ENCODE measurements around the gene SNIP1.
"Not testable (repeated sequence)": the region's sequence is repeated elsewhere in the genome, so short reads cannot be mapped to it uniquely, and the experiment has no call there.

Gene SNIP1

DNA sequence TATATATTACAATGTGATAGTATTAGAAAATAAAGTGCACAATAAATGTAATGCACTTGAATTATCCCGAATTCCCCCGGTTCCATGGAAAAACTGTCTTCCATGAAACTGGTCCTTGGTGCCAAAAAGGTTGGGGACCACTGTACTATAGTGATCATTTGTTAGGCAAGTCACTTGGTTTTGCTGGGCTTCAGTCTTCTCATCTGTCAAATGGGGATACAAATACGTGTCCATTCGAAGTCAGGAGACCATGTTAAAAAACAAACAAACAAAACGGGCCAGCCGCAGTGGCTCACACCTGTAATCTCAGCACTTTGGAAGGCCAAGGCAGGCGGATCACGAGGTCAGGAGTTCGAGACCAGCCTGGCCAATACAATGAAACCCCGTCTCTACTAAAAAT is 14.9 kb downstream of the SNIP1 start:
- not testable (repeated sequence) for H3K27ac Mint-ChIP-seq, H3K9me3 Mint-ChIP-seq, H3K4me3 Mint-ChIP-seq, H3K27me3 Mint-ChIP-seq
- H3K4me1 Mint-ChIP-seq (ENCODE audit: low read depth) = peaks cover 16% of the 10 kb centered on the region
- H3K36me3 Mint-ChIP-seq (ENCODE audit: low read depth) = peaks cover 78% of the 10 kb centered on the region

DNA sequence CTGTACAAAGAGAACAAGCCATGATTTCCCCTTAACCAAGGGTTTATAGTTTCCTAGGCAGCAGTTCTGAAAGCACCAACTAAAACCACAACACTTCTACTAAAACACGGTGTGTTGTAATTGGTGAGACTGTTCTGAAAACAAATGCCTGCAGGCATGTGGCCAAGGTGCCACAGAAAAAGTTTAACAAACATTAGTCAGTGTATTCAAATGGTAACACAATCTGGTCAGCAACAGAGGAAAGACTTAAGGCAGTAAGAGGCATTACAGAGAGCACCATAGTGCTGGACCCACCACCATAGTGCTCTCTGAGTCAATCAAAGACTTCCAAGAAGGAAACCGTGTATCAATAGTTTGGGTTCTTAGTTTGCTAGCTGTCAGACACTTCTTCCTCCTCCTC is 16.7 kb downstream of the SNIP1 start:
- peaks cover 79% of the 10 kb centered on the region for H3K36me3 Mint-ChIP-seq (ENCODE audit: low read depth)
- peak overlapping the region; percentile 59 for H3K27ac Mint-ChIP-seq
- no peaks in the 10 kb centered on the region for H3K27me3 Mint-ChIP-seq
- peaks cover 16% of the 10 kb centered on the region for H3K4me1 Mint-ChIP-seq (ENCODE audit: low read depth)
- no peak overlapping the region for H3K4me3 Mint-ChIP-seq
- no peaks in the 10 kb centered on the region for H3K9me3 Mint-ChIP-seq

DNA sequence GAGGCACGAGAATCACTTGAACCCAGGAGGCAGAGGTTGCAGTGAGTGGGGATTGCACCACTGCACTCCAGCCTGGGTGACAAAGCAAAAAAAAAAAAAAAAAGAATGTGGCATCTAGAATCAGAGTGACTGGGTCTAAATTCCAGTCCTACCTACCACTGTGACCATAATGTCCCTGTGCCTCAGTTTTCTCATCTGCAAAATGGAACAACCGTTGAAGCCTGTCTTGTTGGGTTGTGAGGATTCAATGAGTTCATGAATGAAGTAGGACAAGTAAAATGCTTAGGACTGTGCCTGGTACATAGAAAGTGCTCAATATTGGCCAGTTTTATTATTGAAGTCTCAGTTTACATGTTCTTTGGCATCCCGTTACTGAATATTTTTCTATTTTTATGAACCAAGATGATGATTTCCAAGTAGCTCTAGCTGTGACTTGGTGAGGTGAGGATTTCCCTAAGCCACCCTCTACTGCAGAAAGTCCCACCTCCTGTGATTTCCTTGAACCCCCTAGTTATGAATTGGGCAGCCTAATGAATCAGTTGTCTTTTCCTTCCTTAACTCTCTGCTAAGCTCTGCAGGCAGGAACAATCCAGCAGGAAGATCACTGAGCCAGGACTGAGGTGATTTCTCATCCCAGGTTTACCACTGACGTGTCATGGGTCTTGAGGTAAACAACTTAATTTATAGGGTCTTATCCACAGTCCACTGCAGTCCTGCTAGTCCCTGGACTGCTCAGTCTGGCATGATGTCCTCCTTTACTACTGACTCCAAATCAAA is 20.6 kb downstream of the SNIP1 start:
- Mint-ChIP-seq H3K4me1 (ENCODE audit: low read depth) (peaks cover 16% of the 10 kb centered on the region), H3K27ac (no peak overlapping the region), H3K27me3 (no peaks in the 10 kb centered on the region), H3K9me3 (no peaks in the 10 kb centered on the region), H3K4me3 (no peak overlapping the region), H3K36me3 (ENCODE audit: low read depth) (peaks cover 46% of the 10 kb centered on the region)

DNA sequence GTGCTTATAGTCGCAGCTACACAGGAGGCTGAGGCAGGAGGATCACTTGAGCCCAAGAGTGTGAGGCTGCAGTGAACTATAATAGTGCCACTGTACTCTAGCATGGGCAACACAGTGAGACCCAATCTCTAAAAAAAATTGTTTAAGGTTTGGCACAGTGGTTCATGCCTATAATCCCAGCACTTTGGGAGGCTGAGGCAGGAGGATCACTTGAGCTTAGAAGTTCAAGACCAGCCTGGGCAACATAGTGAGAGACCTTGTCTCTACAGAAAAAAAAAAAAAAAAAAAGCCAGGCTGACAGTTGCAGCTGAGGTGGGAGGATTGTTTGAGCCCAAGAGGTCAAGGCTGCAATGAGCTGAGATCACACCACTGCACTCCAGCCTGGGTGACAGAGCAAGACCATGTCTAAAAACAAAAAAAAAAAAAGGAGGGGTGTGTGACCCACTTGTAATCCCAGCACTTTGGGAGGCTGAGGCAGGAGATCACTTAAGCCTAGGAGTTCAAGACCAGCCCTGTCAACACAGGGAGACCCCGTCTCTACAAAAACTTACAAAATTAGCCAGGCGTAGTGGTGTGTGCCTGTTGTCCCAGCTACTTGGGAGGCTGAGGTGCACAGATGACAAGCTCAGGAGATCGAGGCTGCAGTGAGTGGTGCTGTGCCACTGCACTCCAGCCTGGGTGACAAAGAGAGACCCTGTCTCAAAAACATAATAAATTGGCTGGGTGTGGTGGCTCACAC is 21.5 kb downstream of the SNIP1 start:
- peaks cover 12% of the 10 kb centered on the region for H3K4me1 Mint-ChIP-seq (ENCODE audit: low read depth)
- not testable (repeated sequence) for H3K27me3 Mint-ChIP-seq, H3K4me3 Mint-ChIP-seq, H3K9me3 Mint-ChIP-seq, H3K27ac Mint-ChIP-seq
- peaks cover 37% of the 10 kb centered on the region for H3K36me3 Mint-ChIP-seq (ENCODE audit: low read depth)

DNA sequence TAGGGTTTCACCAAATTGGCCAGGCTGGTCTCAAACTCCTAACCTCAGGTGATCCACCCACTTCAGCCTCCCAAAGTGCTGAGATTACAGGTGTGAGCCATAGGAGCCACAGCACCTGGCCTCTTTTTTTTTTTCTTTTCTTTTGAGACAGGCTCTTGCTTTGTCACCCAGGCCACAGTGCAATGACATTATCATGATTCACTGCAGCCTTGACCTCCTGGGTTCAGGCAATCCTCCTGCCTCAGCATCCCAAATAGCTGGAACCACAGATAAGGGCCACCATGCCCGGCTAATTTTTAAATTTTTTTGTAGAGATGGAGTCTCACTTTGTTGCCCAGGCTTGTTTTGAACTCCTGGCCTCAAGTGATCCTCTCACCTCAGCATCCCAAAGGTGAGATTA is 24.2 kb downstream of the SNIP1 start:
- peaks cover 15% of the 10 kb centered on the region for H3K36me3 Mint-ChIP-seq (ENCODE audit: low read depth)
- not testable (repeated sequence) for H3K27me3 Mint-ChIP-seq; H3K4me3 Mint-ChIP-seq; H3K4me1 Mint-ChIP-seq (ENCODE audit: low read depth); H3K9me3 Mint-ChIP-seq; H3K27ac Mint-ChIP-seq

DNA sequence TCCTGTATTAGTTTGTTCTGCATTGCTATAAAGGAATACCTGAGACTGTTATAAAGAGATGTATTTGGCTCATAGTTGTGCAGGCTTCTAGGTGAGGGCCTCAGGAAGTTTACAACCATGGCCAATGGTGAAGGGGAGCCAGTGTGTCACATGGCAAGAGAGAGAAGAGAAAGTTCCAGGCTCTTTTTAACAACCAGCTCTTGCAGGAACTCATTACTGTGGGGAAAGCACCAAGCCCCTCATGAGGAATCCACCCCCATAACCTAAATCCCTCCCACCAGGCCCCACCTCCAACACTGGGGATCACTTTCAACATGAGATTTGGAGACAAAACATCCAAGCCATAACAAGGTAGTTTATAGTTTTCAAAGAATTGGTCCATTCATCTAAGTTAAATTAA is 34.5 kb downstream of the SNIP1 start:
- H3K4me1 Mint-ChIP-seq (ENCODE audit: low read depth) = peaks cover 34% of the 10 kb centered on the region
- H3K4me3 Mint-ChIP-seq = peak overlapping the region; percentile 89
- H3K27ac Mint-ChIP-seq = peak overlapping the region; percentile 88
- peaks cover 4% of the 10 kb centered on the region for H3K36me3 Mint-ChIP-seq (ENCODE audit: low read depth)
- H3K9me3 Mint-ChIP-seq = no peaks in the 10 kb centered on the region
- H3K27me3 Mint-ChIP-seq = no peaks in the 10 kb centered on the region

DNA sequence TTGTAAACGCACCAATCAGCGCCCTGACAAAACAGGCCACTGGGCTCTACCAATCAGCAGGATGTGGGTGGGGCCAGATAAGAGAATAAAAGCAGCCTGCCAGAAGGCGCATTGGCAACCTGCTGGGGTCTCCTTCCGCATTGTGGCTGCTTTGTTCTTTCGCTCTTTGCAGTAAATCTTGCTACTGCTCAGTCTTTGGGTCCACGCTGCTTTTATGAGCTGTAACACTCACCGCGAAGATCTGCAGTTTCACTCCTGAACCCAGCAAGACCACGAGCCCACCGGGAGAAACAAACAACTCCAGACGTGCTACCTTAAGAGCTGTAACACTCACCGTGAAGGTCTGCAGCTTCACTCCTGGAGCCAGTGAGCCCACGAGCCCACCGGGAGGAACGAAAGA is 35.2 kb downstream of the SNIP1 start:
- peaks cover 34% of the 10 kb centered on the region for H3K4me1 Mint-ChIP-seq (ENCODE audit: low read depth)
- peak overlapping the region; percentile 89 for H3K4me3 Mint-ChIP-seq
- H3K36me3 Mint-ChIP-seq (ENCODE audit: low read depth); H3K9me3 Mint-ChIP-seq; H3K27me3 Mint-ChIP-seq: not testable (repeated sequence)
- peak overlapping the region; percentile 88 for H3K27ac Mint-ChIP-seq

DNA sequence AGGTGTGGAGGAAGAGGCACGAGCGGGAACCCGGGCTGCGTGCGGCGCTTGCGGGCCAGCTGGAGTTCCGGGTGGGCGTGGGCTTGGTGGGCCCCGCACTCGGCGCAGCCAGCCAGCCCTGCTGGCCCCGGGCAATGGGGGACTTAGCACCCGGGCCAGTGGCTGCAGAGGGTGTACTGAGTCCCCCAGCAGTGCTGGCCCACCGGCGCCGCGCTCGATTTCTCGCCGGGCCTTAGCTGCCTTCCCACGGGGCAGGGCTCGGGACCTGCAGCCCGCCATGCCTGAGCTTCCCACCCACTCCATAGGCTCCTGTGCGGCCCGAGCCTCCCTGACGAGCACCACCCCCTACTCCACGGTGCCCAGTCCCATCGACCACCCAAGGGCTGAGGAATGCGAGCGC is 35.9 kb downstream of the SNIP1 start:
- not testable (repeated sequence) for H3K4me3 Mint-ChIP-seq; H3K27ac Mint-ChIP-seq; H3K9me3 Mint-ChIP-seq; H3K27me3 Mint-ChIP-seq; H3K36me3 Mint-ChIP-seq (ENCODE audit: low read depth)
- H3K4me1 Mint-ChIP-seq (ENCODE audit: low read depth) = peaks cover 38% of the 10 kb centered on the region

DNA sequence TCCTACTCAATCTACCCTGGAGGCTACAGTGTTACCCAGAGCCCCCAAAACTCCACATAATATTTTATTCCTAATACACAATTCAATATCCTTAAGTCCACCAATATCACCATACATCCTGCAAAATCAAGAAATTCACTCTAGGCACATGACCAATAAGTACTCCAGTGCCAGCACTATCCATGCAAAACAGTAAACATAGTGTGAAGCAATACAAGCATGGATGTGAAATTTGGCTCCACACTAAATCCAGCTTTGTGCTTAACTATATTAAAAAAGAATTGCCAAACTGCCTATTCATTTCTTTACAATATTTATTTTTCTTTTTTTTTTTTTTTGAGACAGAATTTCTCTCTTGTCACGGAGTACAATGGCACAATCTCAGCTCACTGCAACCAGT is 36.5 kb downstream of the SNIP1 start:
- no peak overlapping the region for H3K4me3 Mint-ChIP-seq
- H3K36me3 Mint-ChIP-seq (ENCODE audit: low read depth) = peaks cover 5% of the 10 kb centered on the region
- H3K27ac Mint-ChIP-seq = no peak overlapping the region

DNA sequence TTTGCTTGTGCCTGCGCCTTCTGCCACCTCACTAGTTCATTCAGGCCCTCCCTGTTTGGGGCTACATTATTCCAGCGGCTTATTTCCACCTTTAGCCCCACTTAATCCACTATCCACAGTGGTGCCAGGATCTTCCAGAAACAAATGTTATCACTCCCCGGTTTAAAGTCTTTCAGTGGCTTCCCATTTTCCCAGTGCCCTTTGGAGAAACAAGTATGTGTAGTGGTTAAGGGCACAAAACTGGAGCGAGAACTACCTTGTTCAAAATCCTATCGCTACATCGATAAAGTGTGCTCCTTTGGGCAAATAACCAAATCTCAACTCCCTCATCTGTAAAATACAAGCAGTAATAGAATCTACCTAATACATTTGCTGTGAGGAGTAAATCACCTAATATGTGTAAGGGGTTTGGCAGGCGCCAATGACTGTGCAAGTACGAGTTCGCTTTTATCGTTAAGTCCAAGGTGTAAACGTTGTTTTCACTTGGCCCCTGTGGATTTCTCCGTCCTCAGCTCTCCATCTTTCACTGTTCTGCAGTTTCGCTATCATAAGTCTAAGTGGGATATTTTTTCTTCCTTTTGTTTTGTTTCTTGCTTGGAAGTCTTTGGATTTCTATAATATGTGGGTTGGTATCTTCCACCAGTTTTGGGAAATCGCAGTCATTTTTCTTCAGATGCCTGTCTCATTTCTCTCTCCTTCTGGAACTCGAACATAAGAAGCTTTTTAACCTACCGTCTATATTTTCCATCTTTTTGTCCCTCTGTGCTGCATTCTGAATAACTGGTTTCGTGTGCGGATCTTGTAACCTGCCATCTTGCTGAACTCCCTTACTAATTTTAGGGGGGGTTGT is 38.7 kb downstream of the SNIP1 start:
- Mint-ChIP-seq H3K4me3 (peak overlapping the region; percentile 91), H3K4me1 (ENCODE audit: low read depth) (peaks cover 58% of the 10 kb centered on the region), H3K9me3 (no peaks in the 10 kb centered on the region), H3K36me3 (ENCODE audit: low read depth) (peaks cover 17% of the 10 kb centered on the region), H3K27ac (peak overlapping the region; percentile 98), H3K27me3 (no peaks in the 10 kb centered on the region)

More for the DNA sequence above, 36.5 kb downstream of the SNIP1 start:
- Mint-ChIP-seq H3K4me1 (ENCODE audit: low read depth) (peaks cover 45% of the 10 kb centered on the region), H3K9me3 (no peaks in the 10 kb centered on the region), H3K27me3 (no peaks in the 10 kb centered on the region)

DNA sequence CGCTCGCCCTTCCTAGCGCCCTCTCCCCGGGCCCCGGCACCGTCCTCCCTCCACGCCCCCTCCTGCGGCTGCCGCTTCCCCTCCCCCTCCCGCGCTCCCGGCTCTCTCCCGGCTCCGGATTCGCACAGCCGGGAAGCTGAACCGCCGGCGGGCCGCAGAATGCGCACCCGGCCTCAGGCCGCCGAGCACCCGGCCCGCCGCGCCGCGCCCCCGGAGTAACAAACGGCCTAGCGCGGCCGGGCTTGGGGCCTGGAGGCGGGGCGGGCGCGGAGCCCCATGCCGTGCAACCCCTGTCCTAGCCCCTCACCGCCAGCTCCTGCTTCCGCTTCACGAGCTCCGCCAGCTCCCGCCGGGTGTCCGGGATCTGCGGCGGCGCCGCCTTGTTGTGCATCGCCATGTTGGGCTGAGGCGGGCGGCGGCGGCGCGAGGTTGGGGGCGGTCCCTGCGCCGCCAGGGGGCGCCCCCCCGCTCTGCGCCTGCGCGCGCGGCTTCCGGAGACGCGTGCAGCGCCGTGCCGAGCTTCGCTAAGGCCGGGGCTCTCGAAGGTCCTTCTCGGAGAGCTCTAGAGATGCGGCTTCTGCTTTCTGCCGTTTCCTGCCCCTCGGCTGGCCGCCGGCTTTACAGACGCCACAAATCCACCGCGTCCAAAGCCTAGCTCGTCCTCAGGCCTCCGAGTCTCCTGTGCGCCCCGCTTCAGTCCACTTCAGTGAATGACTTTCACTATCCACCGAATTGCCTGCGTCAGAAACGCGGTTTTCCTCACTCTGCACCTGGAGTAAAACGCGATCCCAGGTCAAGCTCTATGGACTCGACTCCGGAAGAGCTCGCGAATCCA is 39.5 kb downstream of the SNIP1 start, which contains the start of gene MEAF6:
Gene MEAF6 (minus strand): TSS at position 417 of the 835 bp plus-strand sequence. CDS start 20 bp downstream, at position 397.
- Mint-ChIP-seq H3K27ac (peak within 1 kb of the TSS; percentile 98), H3K36me3 (ENCODE audit: low read depth) (peaks cover 17% of the 10 kb centered on the region), H3K27me3 (no peaks in the 10 kb centered on the region), H3K4me3 (peak within 1 kb of the TSS; percentile 91), H3K9me3 (no peaks in the 10 kb centered on the region), H3K4me1 (ENCODE audit: low read depth) (peaks cover 54% of the 10 kb centered on the region)

DNA sequence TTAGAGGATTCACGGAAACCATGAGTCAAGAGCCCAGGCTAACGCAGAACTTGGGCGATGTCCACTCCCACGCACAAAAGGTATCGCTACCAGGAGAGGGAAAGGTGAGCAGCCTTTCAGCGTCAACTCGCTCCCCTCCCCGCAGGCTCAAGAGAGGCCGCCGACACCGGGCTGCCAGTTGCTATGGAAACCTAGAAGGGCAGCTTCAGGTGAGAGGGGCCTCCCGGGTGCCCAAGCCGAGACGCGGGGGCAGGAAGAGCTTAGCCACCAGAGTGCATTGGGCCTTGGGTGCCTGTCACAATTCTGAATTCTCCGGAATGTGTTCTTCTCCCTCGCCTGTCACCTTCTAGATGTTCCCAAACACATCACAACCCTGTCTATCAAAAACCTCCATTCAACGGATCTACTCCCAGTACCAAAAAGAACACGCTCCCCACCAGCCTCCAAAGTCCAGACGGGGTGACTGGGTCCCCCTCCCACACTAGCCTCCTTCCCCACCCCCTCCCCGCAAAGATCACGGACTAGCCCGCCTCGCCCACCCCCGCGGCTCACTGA is 40.2 kb downstream of the SNIP1 start:
- Mint-ChIP-seq H3K27me3 (no peaks in the 10 kb centered on the region), H3K9me3 (no peaks in the 10 kb centered on the region), H3K4me1 (ENCODE audit: low read depth) (peaks cover 53% of the 10 kb centered on the region), H3K36me3 (ENCODE audit: low read depth) (peaks cover 24% of the 10 kb centered on the region), H3K27ac (peak overlapping the region; percentile 88), H3K4me3 (peak overlapping the region; percentile 84)

DNA sequence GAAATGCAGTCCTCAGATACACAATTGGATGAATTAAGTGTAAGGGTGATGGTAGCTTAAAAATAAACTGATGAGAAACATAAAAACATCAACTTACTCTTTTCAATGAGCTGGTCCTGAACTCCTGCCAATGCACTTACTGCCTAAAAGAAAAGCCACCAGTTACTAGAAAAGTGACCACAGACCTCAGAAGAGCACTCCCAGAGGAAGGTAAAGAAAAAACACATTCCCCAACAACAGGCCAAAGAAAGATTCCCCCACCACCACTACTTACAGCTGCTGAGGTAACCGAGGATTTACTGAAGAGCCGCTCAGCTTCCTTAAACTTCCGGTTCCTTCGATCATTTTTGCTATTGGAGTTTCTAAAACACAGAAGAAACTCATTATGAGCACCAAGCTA is 44.9 kb downstream of the SNIP1 start:
- Mint-ChIP-seq H3K27ac (peak overlapping the region; percentile 26), H3K9me3 (no peaks in the 10 kb centered on the region), H3K27me3 (no peaks in the 10 kb centered on the region), H3K4me1 (ENCODE audit: low read depth) (peaks cover 43% of the 10 kb centered on the region), H3K36me3 (ENCODE audit: low read depth) (peaks cover 62% of the 10 kb centered on the region), H3K4me3 (no peak overlapping the region)

DNA sequence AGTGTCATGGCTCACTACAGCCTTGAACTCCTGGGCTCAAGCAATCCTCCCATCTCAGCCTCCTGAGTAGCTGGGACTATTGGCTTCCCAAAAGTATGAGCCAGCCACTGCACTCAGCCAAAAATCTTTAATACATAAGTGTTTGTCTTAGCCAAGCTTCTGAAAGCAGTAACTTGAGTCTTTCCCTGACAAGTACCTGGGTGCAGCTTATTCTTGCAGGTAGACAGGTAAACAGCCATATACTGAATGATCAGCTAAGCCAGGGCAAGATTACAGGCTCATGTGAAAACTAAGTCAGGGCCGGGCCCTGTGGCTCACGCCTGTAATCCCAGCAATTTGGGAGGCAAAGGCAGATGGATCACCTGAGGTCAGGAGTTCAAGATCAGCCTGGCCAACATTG is 47.4 kb downstream of the SNIP1 start:
- H3K4me3 Mint-ChIP-seq = no peak overlapping the region
- H3K36me3 Mint-ChIP-seq (ENCODE audit: low read depth) = peaks cover 64% of the 10 kb centered on the region
- H3K9me3 Mint-ChIP-seq = no peaks in the 10 kb centered on the region
- no peaks in the 10 kb centered on the region for H3K27me3 Mint-ChIP-seq
- no peak overlapping the region for H3K27ac Mint-ChIP-seq
- H3K4me1 Mint-ChIP-seq (ENCODE audit: low read depth) = peaks cover 26% of the 10 kb centered on the region
